ENCODE results near the gene MYO15B.
"Not testable (repeated sequence)": the region's sequence is repeated elsewhere in the genome, so short reads cannot be mapped to it uniquely, and the experiment has no call there.

The MYO15B gene

GRCh38 chr17:75576661-75577060 lies 10.9 kb upstream of the MYO15B start:
- DNase-seq = no peak

- DNase-seq = not testable (repeated sequence)
Measured at GRCh38 chr17:75581121-75581725, 6.4 kb upstream of the MYO15B start.

GRCh38 chr17:75583197-75583596 lies 4.4 kb upstream of the MYO15B start:
- not testable (repeated sequence) for DNase-seq

GRCh38 chr17:75584849-75585175 lies 2.8 kb upstream of the MYO15B start:
- DNase-seq = no peak

- DNase-seq = no peak
Measured at GRCh38 chr17:75588596-75589011, 1.0 kb downstream of the MYO15B start.

- peak; percentile 95 for DNase-seq
Measured at GRCh38 chr17:75589012-75589918, 1.7 kb downstream of the MYO15B start.

GRCh38 chr17:75589919-75590303 lies 2.3 kb downstream of the MYO15B start:
- DNase-seq = no peak

GRCh38 chr17:75590314-75590761 lies 2.7 kb downstream of the MYO15B start:
- DNase-seq = no peak

GRCh38 chr17:75590849-75591721 lies 3.5 kb downstream of the MYO15B start:
- DNase-seq = no peak

GRCh38 chr17:75591722-75592302 lies 4.2 kb downstream of the MYO15B start:
- no peak for DNase-seq

- no peak for DNase-seq
Measured at GRCh38 chr17:75592348-75593020, 4.9 kb downstream of the MYO15B start.

- DNase-seq = not testable (repeated sequence)
Measured at GRCh38 chr17:75593430-75593829, 5.8 kb downstream of the MYO15B start.

- DNase-seq = no peak
Measured at GRCh38 chr17:75594499-75595283, 7.1 kb downstream of the MYO15B start.

- DNase-seq = no peak
Measured at GRCh38 chr17:75595284-75595919, 7.8 kb downstream of the MYO15B start.

- no peak for DNase-seq
Measured at GRCh38 chr17:75595920-75596313, 8.3 kb downstream of the MYO15B start.

- no peak for DNase-seq
Measured at GRCh38 chr17:75596320-75597087, 8.9 kb downstream of the MYO15B start.

- peak; percentile 62 for DNase-seq
Measured at GRCh38 chr17:75601057-75601987, 13.7 kb downstream of the MYO15B start.

GRCh38 chr17:75602644-75603043 lies 15.0 kb downstream of the MYO15B start:
- no peak for DNase-seq

GRCh38 chr17:75603123-75603522 lies 15.5 kb downstream of the MYO15B start:
- DNase-seq = no peak

Data from T-helper 9 cell (primary cell).